Measurements from ENCODE around the gene MRPL14. TPM values are rescaled to one million over a fixed set of nuclear protein-coding genes. Genes with fewer than 3 reads are reported as not detected.

MRPL14 gene
- total and polyA plus RNA-seq, 2 of the 8 experiments (the other 6 are each of a cell fraction or from before 2014, with no cell fraction given) = 82.0 to 97.1 TPM

- Histone ChIP-seq H4K8ac (ENCODE audit: extremely low read depth, insufficient read depth, low read length) (no peak overlapping the region), H3K27ac (ENCODE audit: low read depth, low read length) (no peak overlapping the region), H2BK20ac (ENCODE audit: low read length) (no peak overlapping the region), H4K5ac (ENCODE audit: insufficient read length, low read depth, low read length) (no peak overlapping the region), H3K18ac (ENCODE audit: extremely low read depth, low read length) (no peak overlapping the region), H3K9me3 (ENCODE audit: insufficient read depth in 2 of 2, low read depth in 1 of 2, low read length in 1 of 2) (no peaks in the 10 kb centered on the region), H2BK120ac (replicated peaks; ENCODE audit: low read depth, low read length) (no peak overlapping the region), H2AK5ac (ENCODE audit: low read depth, low read length) (no peak overlapping the region), H3K23ac (ENCODE audit: insufficient read length) (no peak overlapping the region), H2AFZ (ENCODE audit: low read length) (no peak overlapping the region), H3K4me1 (replicated peaks in 1 of 4; ENCODE audit: control insufficient read depth in 3 of 4, insufficient read depth in 4 of 4, low read length in 3 of 4) (peaks cover 0 to 18% (median 15%) of the 10 kb centered on the region in 4 experiments; a peak in 6 of 7 replicates), H2BK15ac (ENCODE audit: low read length) (no peak overlapping the region), H3K27me3 (replicated peaks in 1 of 4; ENCODE audit: control insufficient read depth in 3 of 4, extremely low read depth in 1 of 4, insufficient read depth in 3 of 4, low read length in 3 of 4) (peaks cover 0 to 4% (median 2%) of the 10 kb centered on the region in 4 experiments; a peak in 3 of 7 replicates), H3K79me2 (ENCODE audit: control insufficient read depth in 1 of 2, insufficient read depth in 2 of 2, low read length in 2 of 2) (no peaks in the 10 kb centered on the region), H3K23me2 (ENCODE audit: low read depth, low read length) (no peaks in the 10 kb centered on the region), H4K20me1 (replicated peaks in 1 of 2; ENCODE audit: control insufficient read depth in 1 of 2, insufficient read depth in 2 of 2, low read length in 2 of 2) (no peaks in the 10 kb centered on the region), H3K79me1 (ENCODE audit: low read depth, low read length) (no peaks in the 10 kb centered on the region), H3K4ac (replicated peaks; ENCODE audit: insufficient read length, low read depth, low read length) (no peak overlapping the region), H3K36me3 (ENCODE audit: control insufficient read depth in 2 of 4, insufficient read depth in 4 of 4, low read length in 3 of 4) (no peaks in the 10 kb centered on the region), H2BK12ac (ENCODE audit: low read depth, low read length) (no peak overlapping the region), H3K4me3 (ENCODE audit: extremely low read depth in 1 of 4, insufficient read depth in 2 of 4, low read depth in 3 of 4, low read length in 4 of 4) (no peak overlapping the region), H3K56ac (replicated peaks; ENCODE audit: insufficient read length, low read depth, low read length) (no peak overlapping the region), H3K9ac (replicated peaks in 1 of 4; ENCODE audit: extremely low read depth in 1 of 4, low read depth in 3 of 4, low read length in 3 of 4) (no peak overlapping the region), H3K4me2 (ENCODE audit: insufficient read depth in 1 of 2, low read depth in 2 of 2, low read length in 2 of 2) (no peak overlapping the region), H3K14ac (ENCODE audit: insufficient read length) (no peak overlapping the region), H4K91ac (replicated peaks; ENCODE audit: insufficient read length, low read length) (no peak overlapping the region), H2BK5ac (ENCODE audit: low read depth, low read length) (no peak overlapping the region)
- DNase-seq (ENCODE audit: low read depth in 1 of 2, low spot score in 2 of 2) (no peak), FAIRE-seq (no peak)
- 82% methylated on average over 3 of the region's 3 CpGs; no CpG with 5 or more reads in 1 of the 2 experiments for WGBS, 2 experiments (ENCODE audit: extremely low coverage in 1 of 2, insufficient coverage in 1 of 2, insufficient read length in 1 of 2, insufficient replicate concordance in 2 of 2, low coverage in 1 of 2, low lambda C conversion rate in 2 of 2, missing lambda C conversion rate in 1 of 2)
- POLR2A ChIA-PET (ENCODE audit: partially characterized antibody) = interaction anchor here (0.6 to 1.7 kb wide), 10 partner anchors 32 to 434 kb away, joined by 3 to 6 read pairs (median 4); partner anchors contain the start of gene VEGFA
- CTCF ChIA-PET (ENCODE audit: partially characterized antibody) = interaction anchor here (0.6 to 5.1 kb wide), 62 partner anchors 10 to 479 kb away, joined by 3 to 59 read pairs (median 4); partner anchors contain the start of gene VEGFA
- TF ChIP-seq NANOG (IDR thresholded peaks at IDR 0.05; ENCODE audit: insufficient read depth, low read depth, low read length, poor library complexity, severe bottlenecking) (no peak), EGR1 (IDR thresholded peaks at IDR 0.05; ENCODE audit: borderline replicate concordance, low read depth, low read length) (no peak), TCF12 (IDR thresholded peaks at IDR 0.05; ENCODE audit: low read depth, low read length) (no peak), SP1 (IDR thresholded peaks at IDR 0.05; ENCODE audit: low read depth, low read length) (no peak), PHF8 (conservative IDR thresholded peaks at IDR 0.05; ENCODE audit: low read depth, low read length) (no peak), EP300 (IDR thresholded peaks at IDR 0.05; ENCODE audit: borderline replicate concordance in 1 of 2, low read depth in 2 of 2, low read length in 2 of 2) (no peak), SIN3A (conservative IDR thresholded peaks at IDR 0.05 in 1 of 2, IDR thresholded peaks at IDR 0.05 in 1 of 2; ENCODE audit: low read depth in 1 of 2, low read length in 2 of 2) (no peak), TBP (IDR thresholded peaks at IDR 0.05; ENCODE audit: low read depth, low read length) (no peak)
Observed at GRCh38 chr6:44079672-44080071, 47.6 kb downstream of the MRPL14 start.
